RWPE1 (cell line): ENCODE measurements around the gene C11orf71.

ENCODE experiments used
- CTCF ChIA-PET: fragments of 350-600 bp; sonication (Branson Sonifier 250); formaldehyde crosslinking; extraction: SDS; loops from one replicate; lab custom pipeline; 2021; lab: Yijun Ruan, JAX
- POLR2A ChIA-PET: fragments of 400-600 bp; formaldehyde crosslinking; extraction: SDS; loops from one replicate; lab custom pipeline; 2020; ENCODE audit warnings: antibody characterized with exemption; ENCODE audit not compliant: low non-redundant PET; lab: Yijun Ruan, JAX
- DNase-seq: peaks from one replicate; pipeline ENCODE4 v3.0.0; 2012; ENCODE audit warnings: low spot score
- H3K27ac ChIP-seq: fragments of 450-650 bp; 2 replicates; pipeline ENCODE4 v1.5.1; 2017
- CTCF ChIP-seq: fragments of 450-650 bp; conservative IDR thresholded peaks from 2 replicates; pipeline ENCODE4 v1.5.1; 2017; ENCODE audit warnings: low read depth, mild to moderate bottlenecking

The C11orf71 gene

GRCh38 chr11:114441921-114442320 lies 41.6 kb upstream of the C11orf71 start:
- no peak for TF ChIP-seq CTCF
- no peak for DNase-seq
- POLR2A ChIA-PET, result no interaction called here
- no peak overlapping the region for H3K27ac ChIP-seq
- CTCF ChIA-PET, result interaction anchor here (0.6 kb wide), 2 partner anchors 103 to 449 kb away, joined by 3 to 5 read pairs; no protein-coding TSS in a partner anchor

- TF ChIP-seq CTCF, result no peak
- H3K27ac ChIP-seq, result no peak overlapping the region
- no peak for DNase-seq
- CTCF ChIA-PET, result interaction anchor here (0.6 kb wide), 1 partner anchor 547 kb away, joined by 4 read pairs; no protein-coding TSS in a partner anchor
- POLR2A ChIA-PET, result no interaction called here
Observed at GRCh38 chr11:114440971-114441763, 40.9 kb upstream of the C11orf71 start.

- CTCF ChIA-PET, result interaction anchor here (0.6 kb wide), 1 partner anchor 546 kb away, joined by 4 read pairs; no protein-coding TSS in a partner anchor
- DNase-seq, result no peak
- H3K27ac ChIP-seq, result peak overlapping the region; percentile 80
- TF ChIP-seq CTCF, result no peak
- POLR2A ChIA-PET, result no interaction called here
Observed at GRCh38 chr11:114440121-114440860, 40.0 kb upstream of the C11orf71 start.

- peak; percentile 95 for DNase-seq
- TF ChIP-seq CTCF, result no peak
- POLR2A ChIA-PET, result no interaction called here
- CTCF ChIA-PET, result interaction anchor here (0.5 to 1.0 kb wide), 4 partner anchors 20 to 286 kb away, joined by 3 to 5 read pairs (median 4); no protein-coding TSS in a partner anchor
- H3K27ac ChIP-seq, result peak within 1 kb of the TSS; percentile 80
Observed at GRCh38 chr11:114439229-114440120, 39.2 kb upstream of the C11orf71 start, which contains the start of gene REXO2. TSS of gene REXO2 (plus strand) at chr11:114439467. CDS start at chr11:114439529, 62 bp downstream.

- no peak for TF ChIP-seq CTCF
- no peak overlapping the region for H3K27ac ChIP-seq
- POLR2A ChIA-PET, result no interaction called here
- DNase-seq, result peak; percentile 21
- CTCF ChIA-PET, result interaction anchor here (0.8 kb wide), 1 partner anchor 18 kb away, joined by 3 read pairs; no protein-coding TSS in a partner anchor
Observed at GRCh38 chr11:114438303-114438702, 38.0 kb upstream of the C11orf71 start.
